ENCODE data around the gene PSPN. TPM values are rescaled to one million over a fixed set of nuclear protein-coding genes. Genes with fewer than 3 reads are reported as not detected.

Gene PSPN
- total and polyA plus RNA-seq, 11 donors: 0.24 to 1.4 (median 0.86) TPM

DNA sequence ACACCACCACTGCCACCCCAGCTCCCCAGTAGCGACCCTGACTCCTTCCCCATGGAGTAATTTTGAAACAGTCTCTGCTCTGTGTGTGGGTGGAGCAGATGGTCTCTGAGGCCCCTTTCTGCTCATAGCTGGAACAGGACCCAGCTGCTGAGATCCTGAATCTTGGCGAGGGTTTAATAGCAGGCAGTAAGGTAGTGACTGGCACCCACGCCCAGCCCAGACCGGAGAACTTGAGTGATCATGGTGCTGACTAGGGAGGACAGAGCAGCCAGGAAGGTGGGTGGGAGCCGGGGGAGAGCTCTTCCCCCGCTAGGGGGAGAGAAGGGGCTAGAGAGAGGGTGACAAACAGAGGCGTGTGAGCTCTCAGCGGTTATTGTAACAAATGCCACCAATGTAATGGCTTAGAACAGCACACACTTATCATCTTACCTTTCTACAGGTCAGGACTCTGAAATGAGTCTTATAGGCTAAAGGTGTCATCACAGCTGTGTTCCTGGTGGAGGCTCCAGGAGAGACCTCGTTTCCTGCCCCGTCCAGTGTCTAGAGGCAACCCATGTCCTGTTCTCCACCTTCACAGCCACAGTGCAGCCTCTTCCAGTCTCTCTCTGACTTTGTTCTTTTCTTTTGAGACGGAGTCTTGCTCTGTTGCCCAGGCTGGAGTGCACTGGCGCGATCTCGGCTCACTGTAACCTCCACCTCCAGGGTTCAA lies 35.1 kb downstream of the PSPN start:
- TF ChIP-seq, protein P1, sequence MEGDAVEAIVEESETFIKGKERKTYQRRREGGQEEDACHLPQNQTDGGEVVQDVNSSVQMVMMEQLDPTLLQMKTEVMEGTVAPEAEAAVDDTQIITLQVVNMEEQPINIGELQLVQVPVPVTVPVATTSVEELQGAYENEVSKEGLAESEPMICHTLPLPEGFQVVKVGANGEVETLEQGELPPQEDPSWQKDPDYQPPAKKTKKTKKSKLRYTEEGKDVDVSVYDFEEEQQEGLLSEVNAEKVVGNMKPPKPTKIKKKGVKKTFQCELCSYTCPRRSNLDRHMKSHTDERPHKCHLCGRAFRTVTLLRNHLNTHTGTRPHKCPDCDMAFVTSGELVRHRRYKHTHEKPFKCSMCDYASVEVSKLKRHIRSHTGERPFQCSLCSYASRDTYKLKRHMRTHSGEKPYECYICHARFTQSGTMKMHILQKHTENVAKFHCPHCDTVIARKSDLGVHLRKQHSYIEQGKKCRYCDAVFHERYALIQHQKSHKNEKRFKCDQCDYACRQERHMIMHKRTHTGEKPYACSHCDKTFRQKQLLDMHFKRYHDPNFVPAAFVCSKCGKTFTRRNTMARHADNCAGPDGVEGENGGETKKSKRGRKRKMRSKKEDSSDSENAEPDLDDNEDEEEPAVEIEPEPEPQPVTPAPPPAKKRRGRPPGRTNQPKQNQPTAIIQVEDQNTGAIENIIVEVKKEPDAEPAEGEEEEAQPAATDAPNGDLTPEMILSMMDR (IDR thresholded peaks at IDR 0.05): no peak
- no peak for TF ChIP-seq POLR2A (IDR thresholded peaks at IDR 0.05)

DNA sequence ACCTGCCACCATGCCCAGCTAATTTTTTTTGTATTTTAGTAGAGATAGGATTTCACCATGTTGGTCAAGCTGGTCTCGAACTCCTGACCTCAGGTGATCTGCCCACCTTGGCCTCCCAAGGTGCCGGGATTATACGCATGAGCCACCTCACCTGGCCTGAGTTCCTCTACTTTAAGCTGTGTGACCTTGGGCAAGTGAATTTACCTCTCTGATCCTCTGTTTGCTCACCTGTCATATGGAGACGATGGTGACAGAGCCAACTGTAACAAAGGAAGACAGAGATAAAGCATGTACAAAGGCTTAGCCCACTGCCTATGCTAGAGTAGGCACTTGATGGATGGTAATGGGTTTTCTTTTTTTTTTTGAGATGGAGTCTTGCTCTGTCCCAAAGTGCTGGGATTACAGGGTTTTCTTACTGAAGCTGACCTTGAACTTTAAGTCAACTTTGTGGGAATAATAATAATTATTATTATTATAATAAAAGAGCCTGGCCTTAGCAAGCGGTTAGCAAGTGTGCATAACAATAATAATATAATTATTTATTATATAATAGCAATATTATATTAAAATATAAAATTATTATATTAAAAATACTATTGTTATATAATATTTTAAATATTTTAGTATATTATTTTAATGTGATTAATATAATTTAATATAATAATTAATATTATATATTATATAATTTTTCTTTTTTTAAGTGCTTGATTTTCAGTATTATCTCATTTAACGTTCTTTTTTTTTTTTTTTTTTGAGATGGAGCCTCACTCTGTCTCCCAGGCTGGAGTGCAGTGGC lies 41.0 kb downstream of the PSPN start:
- ATAC-seq: no peak
- H3K27ac ChIP-seq: no peak overlapping the region
- peaks cover 0 to 3% (median 0%) of the 10 kb centered on the region in 12 donors for H3K9me3 ChIP-seq
- H3K4me3 ChIP-seq: no peak overlapping the region
- no peak for TF ChIP-seq POLR2A (IDR thresholded peaks at IDR 0.05)
- TF ChIP-seq, protein P1 (IDR thresholded peaks at IDR 0.05): no peak
- 87 to 92% (median 90%) methylated on average over 6 of the region's 6 CpGs for WGBS, 4 donors
- no peak for DNase-seq
- H3K36me3 ChIP-seq: no peaks in the 10 kb centered on the region
- peaks cover 0 to 5% (median 0%) of the 10 kb centered on the region in 9 donors for H3K27me3 ChIP-seq
- intact Hi-C loops (cut with DNase I): no loop called here
- H3K4me1 ChIP-seq: no peaks in the 10 kb centered on the region

More for the DNA sequence above, 35.1 kb downstream of the PSPN start:
- 53 to 69% (median 60%) methylated on average over 14 of the region's 14 CpGs for WGBS, 4 donors
- H3K27ac ChIP-seq: no peak overlapping the region
- no peaks in the 10 kb centered on the region for H3K4me1 ChIP-seq
- peaks cover 0 to 3% (median 0%) of the 10 kb centered on the region in 12 donors for H3K9me3 ChIP-seq
- no peaks in the 10 kb centered on the region for H3K36me3 ChIP-seq
- H3K27me3 ChIP-seq: no peaks in the 10 kb centered on the region
- ATAC-seq: no peak
- no peak for DNase-seq
- no peak overlapping the region for H3K4me3 ChIP-seq
- intact Hi-C loops (cut with DNase I): no loop called here

DNA sequence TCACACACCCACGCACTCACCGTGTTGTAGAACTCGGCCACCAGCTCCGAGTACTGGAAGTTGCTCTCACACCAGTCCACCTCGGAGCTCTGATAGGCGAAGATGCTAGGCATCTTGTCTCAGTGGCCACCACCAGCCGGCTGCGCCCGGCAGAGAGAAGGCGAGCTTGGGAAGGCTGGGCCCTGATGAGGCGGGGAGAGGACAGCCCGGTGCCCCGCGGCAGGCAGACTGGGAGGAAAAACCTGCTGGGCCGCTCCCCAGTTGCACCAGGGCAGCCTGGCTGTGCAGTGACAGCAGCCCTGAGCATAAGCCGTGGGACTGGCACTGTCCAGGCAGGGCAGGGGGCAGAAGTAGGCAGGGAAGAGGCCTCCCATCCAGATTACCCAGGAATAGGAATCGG lies 42.3 kb downstream of the PSPN start, which contains the start of gene ACER1:
Gene ACER1, minus strand, starts transcription at position 174 of the 400 bp plus-strand sequence. Its CDS starts 61 bp downstream, at position 113.
- peaks cover 0 to 5% (median 0%) of the 10 kb centered on the region in 9 donors for H3K27me3 ChIP-seq
- TF ChIP-seq, protein P1 (IDR thresholded peaks at IDR 0.05): no peak
- no peak for TF ChIP-seq POLR2A (IDR thresholded peaks at IDR 0.05)
- no peaks in the 10 kb centered on the region for H3K9me3 ChIP-seq
- H3K36me3 ChIP-seq: no peaks in the 10 kb centered on the region
- H3K4me3 ChIP-seq: no peak within 1 kb of the TSS
- DNase-seq: no peak
- 75 to 85% (median 78%) methylated on average over 17 of the region's 17 CpGs for WGBS, 4 donors
- H3K27ac ChIP-seq: no peak within 1 kb of the TSS
- ATAC-seq: no peak
- intact Hi-C loops (cut with DNase I): no loop called here
- H3K4me1 ChIP-seq: no peaks in the 10 kb centered on the region

DNA sequence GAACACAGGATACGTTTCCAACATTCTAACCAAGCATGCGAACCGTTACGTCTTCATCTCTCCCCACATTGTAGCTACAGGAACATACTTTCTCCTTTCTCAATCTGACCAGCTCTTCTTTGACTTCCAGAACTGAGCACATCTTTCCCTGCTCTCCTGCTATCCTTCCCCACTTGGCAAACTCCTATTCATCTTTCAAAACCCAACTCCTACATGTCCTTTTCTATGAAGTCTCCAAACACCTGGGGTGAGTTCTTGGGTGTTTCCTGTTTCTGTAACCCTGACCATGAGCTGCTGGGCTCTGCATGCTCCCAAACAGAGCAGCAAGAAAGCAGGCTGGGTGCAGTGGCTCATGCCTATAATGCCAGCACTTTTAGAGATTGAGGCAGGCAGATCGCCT lies 48.9 kb downstream of the PSPN start:
- Histone ChIP-seq H3K27ac (no peak overlapping the region), H3K4me3 (no peak overlapping the region), H3K36me3 (no peaks in the 10 kb centered on the region), H3K27me3 (peaks cover 0 to 6% (median 0%) of the 10 kb centered on the region in 9 donors), H3K4me1 (no peaks in the 10 kb centered on the region), H3K9me3 (no peaks in the 10 kb centered on the region)
- intact Hi-C loops (cut with DNase I): no loop called here
- no peak for DNase-seq
- ATAC-seq: no peak
- TF ChIP-seq, protein P1 (IDR thresholded peaks at IDR 0.05): no peak
- no peak for TF ChIP-seq POLR2A (IDR thresholded peaks at IDR 0.05)
- WGBS, 4 donors: 84 to 89% (median 86%) methylated on average over 5 of the region's 5 CpGs
